H9 (cell line): ENCODE data around the gene ZBP1. TPM values are rescaled to one million over a fixed set of nuclear protein-coding genes. Genes with fewer than 3 reads are reported as not detected.

Experiments
- DNase-seq: peaks from one replicate; pipeline ENCODE4 v3.0.0-alpha.2; 2017
- H2AFZ ChIP-seq: one replicate; pipeline ENCODE4 v1.6.1; 2013; ENCODE audit warnings: mild to moderate bottlenecking, low read length, control low read depth, moderate library complexity
- H2AK5ac ChIP-seq: 2 replicates; pipeline ENCODE4 v1.6.1; 2013; ENCODE audit warnings: low read length, control low read depth, mixed read lengths; ENCODE audit not compliant: insufficient read length
- H2BK120ac ChIP-seq: one replicate; pipeline ENCODE4 v1.6.1; 2013; ENCODE audit warnings: low read depth, mild to moderate bottlenecking, low read length, control low read depth, inconsistent platforms; ENCODE audit not compliant: poor library complexity, severe bottlenecking
- H2BK12ac ChIP-seq: 2 replicates; pipeline ENCODE4 v1.6.1; 2013; ENCODE audit warnings: low read length, control low read depth, mixed read lengths, low read depth; ENCODE audit not compliant: insufficient read length
- H2BK15ac ChIP-seq: 2 replicates; pipeline ENCODE4 v1.6.1; 2013; ENCODE audit warnings: low read depth, low read length, control low read depth
- H2BK20ac ChIP-seq: one replicate; pipeline ENCODE4 v1.6.1; 2013; ENCODE audit warnings: low read depth, mild to moderate bottlenecking, low read length, control low read depth, inconsistent platforms; ENCODE audit not compliant: poor library complexity, severe bottlenecking
- H2BK5ac ChIP-seq: 2 replicates; pipeline ENCODE4 v1.6.1; 2013; ENCODE audit warnings: low read length, control low read depth, mixed read lengths; ENCODE audit not compliant: insufficient read length
- H3K14ac ChIP-seq: 2 replicates; pipeline ENCODE4 v1.6.1; 2013; ENCODE audit warnings: low read length, control low read depth; ENCODE audit not compliant: insufficient read depth
- H3K18ac ChIP-seq: 2 replicates; pipeline ENCODE4 v1.6.1; 2013; ENCODE audit warnings: low read depth, mild to moderate bottlenecking, mixed read lengths, low read length, control low read depth; ENCODE audit not compliant: insufficient read length
- H3K23ac ChIP-seq: 2 replicates; pipeline ENCODE4 v1.6.1; 2013; ENCODE audit warnings: low read length, control low read depth, mixed read lengths, low read depth; ENCODE audit not compliant: insufficient read length
- H3K23me2 ChIP-seq: 2 replicates; pipeline ENCODE4 v1.6.1; 2013; ENCODE audit warnings: low read depth, mild to moderate bottlenecking, mixed read lengths, low read length, control low read depth; ENCODE audit not compliant: insufficient read length, poor library complexity, severe bottlenecking
- H3K27ac ChIP-seq: 2 replicates; pipeline ENCODE4 v1.5.1; 2013; ENCODE audit warnings: low read length, control low read depth, mixed read lengths, low read depth; ENCODE audit not compliant: insufficient read length
- H3K27me3 ChIP-seq: 2 replicates; pipeline ENCODE4 v1.6.1; 2013; ENCODE audit warnings: low read length, control low read depth, inconsistent platforms; ENCODE audit not compliant: insufficient read depth
- H3K4ac ChIP-seq: 2 replicates; pipeline ENCODE4 v1.6.1; 2013; ENCODE audit warnings: low read depth, mild to moderate bottlenecking, control low read depth, inconsistent platforms, low read length, moderate library complexity
- H3K4me1 ChIP-seq: 2 replicates; pipeline ENCODE4 v1.6.1; 2013; ENCODE audit warnings: low read length, control low read depth, inconsistent platforms; ENCODE audit not compliant: insufficient read depth
- H3K4me2 ChIP-seq: 2 replicates; pipeline ENCODE4 v1.6.1; 2013; ENCODE audit warnings: low read length, control low read depth, mixed read lengths; ENCODE audit not compliant: insufficient read length, insufficient read depth
- H3K56ac ChIP-seq: 2 replicates; pipeline ENCODE4 v1.6.1; 2013; ENCODE audit warnings: low read depth, mild to moderate bottlenecking, mixed read lengths, low read length, control low read depth; ENCODE audit not compliant: insufficient read length
- H3K79me1 ChIP-seq: 2 replicates; pipeline ENCODE4 v1.6.1; 2013; ENCODE audit warnings: low read depth, mild to moderate bottlenecking, moderate library complexity, low read length, control low read depth, inconsistent platforms; ENCODE audit not compliant: insufficient read depth, poor library complexity, severe bottlenecking
- H3K79me2 ChIP-seq: 2 replicates; pipeline ENCODE4 v1.6.1; 2013; ENCODE audit warnings: low read length, control low read depth, inconsistent platforms; ENCODE audit not compliant: insufficient read depth
- H3K9ac ChIP-seq: 2 replicates; pipeline ENCODE4 v1.6.1; 2013; ENCODE audit warnings: low read length, control low read depth, mixed read lengths; ENCODE audit not compliant: insufficient read length; ENCODE audit errors: extremely low read depth
- H3K9me3 ChIP-seq: one replicate; pipeline ENCODE4 v1.6.1; 2013; ENCODE audit warnings: low read depth, low read length, inconsistent platforms; ENCODE audit not compliant: control insufficient read depth
- H3T11ph ChIP-seq: one replicate; pipeline ENCODE4 v1.6.1; 2013; ENCODE audit warnings: mild to moderate bottlenecking, low read length, control low read depth, inconsistent platforms
- H4K20me1 ChIP-seq: one replicate; pipeline ENCODE4 v1.6.1; 2013; ENCODE audit not compliant: control insufficient read depth, insufficient read length, insufficient read depth
- H4K5ac ChIP-seq: 2 replicates; pipeline ENCODE4 v1.6.1; 2013; ENCODE audit warnings: low read depth, mild to moderate bottlenecking, mixed read lengths, low read length, control low read depth; ENCODE audit not compliant: insufficient read length
- H4K8ac ChIP-seq: replicated peaks from 2 replicates; pipeline ENCODE4 v1.6.1; 2013; ENCODE audit warnings: low read length, control low read depth, mixed read lengths, low read depth; ENCODE audit not compliant: insufficient read length
- H4K91ac ChIP-seq: 2 replicates; pipeline ENCODE4 v1.6.1; 2013; ENCODE audit warnings: low read depth, mild to moderate bottlenecking, moderate library complexity, mixed read lengths, low read length, control low read depth; ENCODE audit not compliant: insufficient read length
- H3K27ac Mint-ChIP-seq, 3 experiments: 2 replicates in 2 of 3; 3 replicates in 1 of 3; pipeline ENCODE4 v1.8.0; 2020 to 2021; ENCODE audit warnings: mixed read lengths in 3 of 3, mild to moderate bottlenecking in 1 of 3, moderate library complexity in 1 of 3
- H3K27me3 Mint-ChIP-seq: 2 replicates; pipeline ENCODE4 v1.8.0; 2021; ENCODE audit warnings: low read depth, mild to moderate bottlenecking, moderate library complexity, mixed read lengths
- H3K36me3 Mint-ChIP-seq, 3 experiments: 2 replicates in 2 of 3; 3 replicates in 1 of 3; pipeline ENCODE4 v1.8.0; 2020 to 2021; ENCODE audit warnings: low read depth in 3 of 3, mixed read lengths in 3 of 3; ENCODE audit not compliant: insufficient read depth in 1 of 3
- H3K4me1 Mint-ChIP-seq, 2 experiments: 2 replicates each; pipeline ENCODE4 v1.8.0; 2020; ENCODE audit warnings: mixed read lengths in 2 of 2
- H3K4me3 Mint-ChIP-seq, 2 experiments: 2 replicates in 1 of 2; 3 replicates in 1 of 2; pipeline ENCODE4 v1.8.0; 2020 to 2021; ENCODE audit warnings: mild to moderate bottlenecking in 2 of 2, mixed read lengths in 2 of 2, moderate library complexity in 1 of 2
- H3K9me3 Mint-ChIP-seq, 2 experiments: 2 replicates in 1 of 2; 3 replicates in 1 of 2; pipeline ENCODE4 v1.8.0; 2020; ENCODE audit warnings: mild to moderate bottlenecking in 2 of 2, mixed read lengths in 2 of 2, moderate library complexity in 1 of 2
- CTCF ChIP-seq: fragments of 200-600 bp; sonication (generic); conservative IDR thresholded peaks from 3 replicates; pipeline ENCODE4 v1.8.0; 2021; ENCODE audit warnings: antibody characterized with exemption, mild to moderate bottlenecking
- WGBS: extraction: QIAGEN DNeasy Blood & Tissue Kit; methylation state at CpG from one replicate; pipeline ENCODE4 v1.1.7; 2013; ENCODE audit warnings: missing lambda C conversion rate, low lambda C conversion rate, mixed read lengths; ENCODE audit not compliant: insufficient read length; ENCODE audit errors: extremely low coverage; 5-methylcytosine and 5-hydroxymethylcytosine counted together
- total RNA-seq: library from RNA; stranded (reverse); gene quantifications from 2 replicates; pipeline ENCODE4 v1.2.1, GENCODE V29; 2021

Gene ZBP1
- total RNA-seq, 1 experiment from 2014 or later = not detected

- Mint-ChIP-seq H3K9me3 (peaks cover 5 to 9% of the 10 kb centered on the region in 2 experiments; a peak in 3 of 5 replicates), H3K27ac (no peak overlapping the region; a peak in 2 of 7 replicates), H3K36me3 (peaks cover 0 to 3% (median 0%) of the 10 kb centered on the region in 3 experiments; a peak in 2 of 7 replicates), H3K4me1 (peaks cover 6 to 10% of the 10 kb centered on the region in 2 experiments), H3K4me3 (no peak overlapping the region), H3K27me3 (peaks cover 11% of the 10 kb centered on the region)
- Histone ChIP-seq H4K91ac (no peak overlapping the region), H3K9me3 (no peaks in the 10 kb centered on the region), H4K8ac (no peak overlapping the region), H3K56ac (no peak overlapping the region), H3K27ac (no peak overlapping the region), H4K20me1 (peaks cover 3% of the 10 kb centered on the region), H2BK20ac (no peak overlapping the region), H3K4me1 (no peaks in the 10 kb centered on the region), H3K79me1 (no peaks in the 10 kb centered on the region), H2AK5ac (no peak overlapping the region), H2AFZ (no peak overlapping the region), H3K23me2 (no peaks in the 10 kb centered on the region), H2BK5ac (no peak overlapping the region), H2BK15ac (no peak overlapping the region), H3K18ac (no peak overlapping the region), H2BK120ac (no peak overlapping the region), H3K4me2 (no peak overlapping the region), H4K5ac (no peak overlapping the region), H3K79me2 (no peaks in the 10 kb centered on the region), H3K23ac (no peak overlapping the region), H3K4ac (no peak overlapping the region), H3K9ac (no peak overlapping the region), H3K14ac (no peak overlapping the region), H2BK12ac (no peak overlapping the region), H3T11ph (no peak overlapping the region), H3K27me3 (no peaks in the 10 kb centered on the region)
- no peak for DNase-seq
- no peak for TF ChIP-seq CTCF
- no CpG with 5 or more reads among the region's 16 CpGs for WGBS
These were observed 1.4 kb upstream of the ZBP1 start for GRCh38 chr20:57621421-57622200.
